Endothelial cell of coronary artery (primary cell): ENCODE results near the gene FAM222B. TPM values are rescaled to one million over a fixed set of nuclear protein-coding genes. Genes with fewer than 3 reads are reported as not detected.

Experiments
- total RNA-seq: library from RNA; depleted of rRNA; stranded (reverse); fragments of >200 nt; gene quantifications from 2 replicates; pipeline ENCODE4 v1.2.3, GENCODE V29; 2014

The FAM222B gene, protein sequence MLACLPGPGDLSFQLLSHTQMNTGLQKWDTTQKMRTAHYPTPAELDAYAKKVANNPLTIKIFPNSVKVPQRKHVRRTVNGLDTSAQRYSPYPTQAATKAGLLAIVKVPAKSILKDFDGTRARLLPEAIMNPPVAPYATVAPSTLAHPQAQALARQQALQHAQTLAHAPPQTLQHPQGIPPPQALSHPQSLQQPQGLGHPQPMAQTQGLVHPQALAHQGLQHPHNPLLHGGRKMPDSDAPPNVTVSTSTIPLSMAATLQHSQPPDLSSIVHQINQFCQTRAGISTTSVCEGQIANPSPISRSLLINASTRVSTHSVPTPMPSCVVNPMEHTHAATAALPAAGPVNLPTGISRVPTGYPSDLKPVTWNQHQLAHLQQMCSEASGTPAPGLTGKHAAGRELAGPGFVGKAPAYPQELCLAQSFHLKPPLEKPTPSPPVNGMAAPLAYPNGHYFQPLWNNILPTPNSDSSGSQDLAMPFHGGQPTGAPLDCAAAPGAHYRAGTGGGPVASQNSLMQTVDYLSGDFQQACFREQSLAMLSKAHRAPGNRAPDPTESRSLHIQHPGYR
- 3.2 and 6.3 TPM in 2 replicates for total RNA-seq

DNA sequence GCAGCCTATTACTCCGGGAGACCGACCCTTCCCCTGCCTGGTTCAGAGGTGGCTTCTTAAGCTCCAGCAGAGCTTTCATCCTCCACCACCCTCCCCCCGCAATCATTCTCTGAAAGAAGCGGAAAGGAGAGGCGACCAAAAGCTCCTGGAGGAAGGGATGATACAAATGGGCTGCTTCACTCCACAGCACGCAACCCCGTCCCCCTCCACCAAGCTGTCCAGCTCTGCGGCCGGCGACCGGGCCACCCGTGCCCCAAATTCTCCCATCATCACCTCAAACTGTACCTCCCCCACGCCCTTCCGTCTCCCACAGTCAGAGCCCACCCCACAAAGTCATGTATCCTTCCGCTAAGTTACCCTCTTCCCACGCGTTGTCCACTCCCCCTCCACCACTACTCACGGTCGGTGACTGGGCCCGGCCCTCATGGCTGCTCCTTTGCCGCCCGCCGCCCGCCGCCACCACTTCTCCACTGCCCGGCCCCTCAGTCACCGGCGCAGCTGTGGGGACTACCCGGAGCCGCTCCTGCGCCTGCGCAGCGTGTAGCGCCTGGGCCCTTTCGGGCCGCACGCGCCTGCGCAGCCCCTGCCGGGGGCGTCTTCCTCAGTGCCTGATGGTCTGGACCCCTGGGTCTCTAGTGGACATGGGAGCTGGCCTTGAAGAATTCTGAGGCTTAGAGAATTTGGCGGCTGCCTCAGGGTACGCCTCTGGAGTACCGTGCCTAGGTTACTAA lies at the start of gene FAM222B:
Gene FAM222B (minus strand): TSS at position 509 of the 731 bp plus-strand sequence. CDS start 76,123 bp downstream, outside the sequence.

DNA sequence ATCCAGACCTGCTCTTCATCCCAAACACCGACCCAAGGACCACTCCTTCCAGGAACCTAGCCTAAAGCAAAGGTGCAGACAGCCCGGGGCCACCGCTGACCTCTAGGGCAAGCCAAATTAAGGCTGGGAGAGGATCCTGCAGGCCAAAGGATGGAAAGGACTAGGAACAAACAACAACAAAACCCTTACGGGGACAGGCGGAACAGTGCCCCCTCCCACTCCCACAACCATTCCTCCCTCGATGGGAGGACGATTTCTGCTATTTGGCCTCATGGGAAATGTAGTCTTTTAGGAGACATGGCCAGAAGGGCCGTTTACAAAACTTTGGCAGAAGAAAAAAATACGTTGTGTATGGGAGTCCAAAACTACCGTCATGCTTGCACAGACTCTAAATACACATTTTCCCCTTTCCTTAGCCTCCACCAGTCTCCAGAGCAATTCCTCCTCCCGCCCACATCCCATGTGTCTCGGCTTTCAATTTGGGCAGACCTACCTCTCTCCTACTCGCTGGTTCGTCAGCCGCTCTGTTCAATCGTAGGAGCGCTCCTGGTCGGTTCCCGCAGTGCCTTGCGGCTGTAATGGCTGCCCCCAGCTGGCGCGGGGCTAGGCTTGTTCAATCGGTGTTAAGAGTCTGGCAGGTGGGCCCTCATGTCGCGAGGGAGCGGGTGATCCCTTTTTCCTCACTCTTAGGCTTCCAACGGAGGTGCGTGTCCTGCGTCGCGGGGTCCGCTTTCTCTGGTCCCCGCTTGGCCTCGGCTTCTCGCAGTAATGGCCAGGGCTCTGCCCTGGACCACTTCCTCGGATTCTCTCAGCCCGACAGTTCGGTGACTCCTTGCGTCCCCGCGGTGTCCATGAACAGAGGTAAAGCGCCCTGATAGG lies 12.1 kb upstream of the FAM222B start, which contains the start of gene ERAL1:
Gene ERAL1 (plus strand): TSS at position 560 of the 879 bp plus-strand sequence. CDS start 19 bp downstream, at position 579.

DNA sequence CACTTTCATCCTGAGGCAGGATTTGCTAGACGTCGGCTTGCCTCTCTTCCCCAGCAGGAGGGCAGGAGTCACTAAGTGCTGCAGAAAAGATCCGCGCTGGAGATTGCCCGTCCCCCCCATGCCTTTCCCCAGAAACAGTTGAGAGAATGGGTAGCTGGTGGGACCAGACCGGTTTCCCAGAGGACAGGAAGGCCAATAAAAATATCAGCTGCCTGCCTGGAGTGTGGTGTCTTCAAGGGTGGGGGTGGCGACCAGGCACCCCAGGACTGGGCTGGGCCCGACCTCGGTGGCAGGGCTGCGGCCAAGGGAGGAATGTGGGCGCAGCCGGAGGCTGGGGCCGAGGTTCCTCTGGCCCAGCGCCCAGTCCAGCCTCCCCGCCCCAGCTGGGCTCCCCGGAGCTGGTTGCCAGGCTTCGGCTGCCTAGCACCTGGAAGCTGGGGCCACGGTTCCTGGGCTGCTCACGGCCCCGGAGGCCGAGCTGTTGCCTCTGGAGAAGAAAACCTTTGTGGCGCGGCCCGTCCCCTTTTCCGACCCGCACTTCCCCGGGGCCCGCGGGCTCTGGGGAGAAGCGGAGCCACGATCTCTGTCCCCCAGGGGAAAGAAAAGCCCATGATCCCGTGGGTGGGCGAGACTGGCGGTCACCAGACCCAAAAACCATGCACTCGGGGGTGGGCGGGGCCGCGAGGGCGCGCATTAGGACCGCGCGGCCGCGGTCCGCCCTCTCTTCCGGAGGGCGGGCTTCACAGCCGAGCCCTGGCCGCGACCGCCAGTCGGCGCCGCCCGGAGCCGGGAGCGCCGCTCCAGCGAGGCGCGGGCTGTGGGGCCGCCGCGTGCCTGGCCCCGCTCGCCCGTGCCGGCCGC lies 99.1 kb downstream of the FAM222B start, which contains the start of gene TRAF4:
Gene TRAF4 (plus strand): TSS at position 769 of the 861 bp plus-strand sequence. CDS start 102 bp downstream, outside the sequence.

DNA sequence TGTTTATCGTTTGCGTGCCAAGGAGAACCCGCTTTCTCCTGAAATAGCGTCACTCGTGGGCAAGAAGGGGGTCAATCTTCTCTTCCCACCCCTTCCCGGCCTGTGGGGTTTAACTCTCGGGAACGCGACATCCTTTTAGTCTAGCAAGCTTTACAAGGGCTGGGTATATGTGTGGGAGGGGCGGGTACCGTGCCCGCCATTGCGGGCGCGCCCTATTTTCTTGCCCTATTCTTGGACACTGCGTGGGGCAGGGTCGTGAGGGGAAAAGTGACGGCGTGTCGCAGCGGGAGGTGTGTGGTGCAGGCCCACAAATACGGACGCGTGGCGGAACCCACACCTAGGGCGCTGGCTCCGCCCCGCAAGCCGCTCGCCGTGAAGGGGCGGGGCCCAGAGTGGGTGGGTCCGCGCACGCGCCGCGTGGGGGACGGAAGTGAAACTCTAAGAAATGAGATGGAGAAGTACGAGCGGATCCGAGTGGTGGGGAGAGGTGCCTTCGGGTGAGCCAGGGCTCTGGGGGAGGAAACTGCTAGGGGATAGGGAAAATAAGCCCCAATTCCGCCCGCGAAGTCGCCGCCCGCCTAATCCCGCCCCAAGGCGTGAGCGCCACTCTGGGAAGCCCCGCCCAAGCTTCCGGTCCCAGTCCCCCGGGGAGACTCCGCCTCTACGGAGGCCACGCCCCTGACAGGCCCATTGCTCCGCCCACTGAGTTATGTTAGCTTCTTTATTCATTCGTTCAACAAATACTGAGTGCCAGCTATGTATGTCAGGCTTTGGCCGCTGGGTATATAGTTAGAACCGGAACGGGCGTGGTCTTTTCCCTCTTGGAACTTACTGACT lies 114.0 kb downstream of the FAM222B start, which contains the start of gene NEK8:
Gene NEK8 (plus strand): TSS at position 425 of the 837 bp plus-strand sequence. CDS start 26 bp downstream, at position 451.

DNA sequence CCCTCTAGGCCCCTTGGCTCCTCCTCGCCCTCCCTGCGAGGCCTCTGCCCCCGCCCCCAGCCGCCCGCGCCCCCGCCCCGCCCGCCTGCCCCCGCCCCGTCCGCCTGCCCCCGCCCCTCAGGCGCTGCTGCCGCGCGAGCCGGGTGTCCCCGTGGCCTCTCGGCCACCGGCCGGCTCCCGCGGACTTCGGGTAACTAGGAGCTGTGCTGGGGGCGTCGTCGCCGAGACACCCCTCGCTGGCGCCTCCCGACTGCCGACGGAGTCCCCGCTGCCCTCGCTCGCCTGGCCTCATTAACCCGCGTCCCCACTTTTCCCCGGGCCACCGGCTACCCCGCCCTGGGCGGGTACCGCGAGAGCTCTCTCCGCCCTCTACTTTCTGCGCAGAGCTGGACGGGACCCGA lies 116.4 kb downstream of the FAM222B start, which contains the start of gene TLCD1:
Gene TLCD1 (minus strand): TSS at position 8 of the 401 bp plus-strand sequence. CDS start 136 bp downstream, outside the sequence.

DNA sequence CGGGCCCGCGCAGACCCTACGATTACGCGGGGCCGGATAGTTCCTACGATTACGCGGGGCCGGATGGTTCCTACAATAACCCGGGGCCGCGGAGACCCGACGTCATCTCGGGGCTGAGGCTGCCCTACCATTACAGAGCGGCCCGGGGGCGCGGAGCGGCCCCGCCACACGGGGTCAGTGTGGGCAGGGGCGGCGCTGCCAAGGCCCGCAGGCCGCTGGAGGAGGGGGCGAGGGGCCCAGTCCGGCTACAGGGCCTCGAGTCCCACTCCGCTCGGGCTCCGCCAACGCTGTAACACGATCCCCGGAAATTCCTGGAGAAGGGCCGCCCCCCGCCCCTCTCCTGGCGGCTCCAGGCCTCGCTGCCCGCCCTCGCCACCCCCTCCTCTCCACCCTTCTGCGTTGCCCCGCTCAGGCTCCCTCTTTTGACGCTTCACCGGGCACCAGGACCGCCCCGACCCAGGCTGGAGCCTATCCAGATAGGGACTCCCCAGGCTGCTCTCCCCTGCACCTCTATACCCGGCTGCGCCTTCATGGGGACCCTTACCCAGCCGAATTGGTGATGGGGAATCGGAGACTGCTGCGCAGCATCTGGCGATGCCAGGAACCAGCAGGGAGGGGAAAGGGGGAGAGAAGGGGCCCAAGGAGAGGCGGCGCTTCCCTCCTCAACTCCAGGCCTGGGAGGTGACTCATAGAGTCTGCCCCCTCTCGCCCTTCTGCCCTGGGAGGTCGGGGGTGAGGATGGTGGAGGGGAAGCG lies 124.8 kb downstream of the FAM222B start, which contains the start of gene RAB34:
Gene RAB34 (minus strand): TSS at position 291 of the 755 bp plus-strand sequence. CDS start 602 bp downstream, outside the sequence.

DNA sequence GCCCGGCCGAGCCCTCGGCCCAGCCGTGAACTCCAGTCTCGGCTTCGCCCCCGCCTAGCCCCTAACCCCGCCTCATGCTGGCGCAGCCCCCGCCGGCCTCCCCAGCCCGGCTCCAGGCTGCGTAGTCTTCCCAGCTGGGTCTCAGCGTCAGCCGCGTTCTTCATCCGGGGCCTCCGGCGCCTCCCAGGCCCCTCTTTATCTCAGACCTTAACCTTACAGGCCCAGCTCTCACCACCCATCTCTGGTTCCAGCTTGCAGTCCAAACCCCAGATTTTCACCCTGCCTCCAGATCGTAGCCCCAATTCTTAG lies 130.9 kb downstream of the FAM222B start, which contains the start of gene PROCA1:
Gene PROCA1 (minus strand): TSS at position 166 of the 309 bp plus-strand sequence. CDS start 228 bp downstream, outside the sequence.

Other genes starting within 250 kb of the FAM222B start
- gene SPAG5, start 243.8 kb downstream of the FAM222B start, total RNA-seq, result 14.8 and 35.4 TPM in 2 replicates
- 4.3 and 5.6 TPM in 2 replicates for gene RSKR, start 228.6 kb downstream of the FAM222B start, total RNA-seq
- 193 and 195 TPM in 2 replicates for gene BLTP2, start 197.6 kb downstream of the FAM222B start, total RNA-seq
- 67.7 and 70.2 TPM in 2 replicates for gene SDF2, start 180.9 kb downstream of the FAM222B start, total RNA-seq
- gene SUPT6H, start 180.6 kb downstream of the FAM222B start, total RNA-seq, result 43.0 and 53.9 TPM in 2 replicates
- 0.81 and 0.94 TPM in 2 replicates for gene PROCA1, start 130.9 kb downstream of the FAM222B start, total RNA-seq
- gene RAB34, start 124.9 kb downstream of the FAM222B start, total RNA-seq, result 47.1 and 74.8 TPM in 2 replicates
- 1,119 and 1,150 TPM in 2 replicates for gene RPL23A, start 122.8 kb downstream of the FAM222B start, total RNA-seq
- gene TLCD1, start 116.6 kb downstream of the FAM222B start, total RNA-seq, result 1.3 and 1.7 TPM in 2 replicates
- gene NEK8, start 114.0 kb downstream of the FAM222B start, total RNA-seq, result 1.1 and 2.4 TPM in 2 replicates
- gene TRAF4, start 98.8 kb downstream of the FAM222B start, total RNA-seq, result 35.3 and 40.6 TPM in 2 replicates
- gene ERAL1, start 12.2 kb upstream of the FAM222B start, total RNA-seq, result 21.7 and 23.3 TPM in 2 replicates
- gene FLOT2, start 54.9 kb upstream of the FAM222B start, total RNA-seq, result 59.1 and 62.1 TPM in 2 replicates
- gene DHRS13, start 60.3 kb upstream of the FAM222B start, total RNA-seq, result 3.1 and 5.2 TPM in 2 replicates
- 8.8 and 16.3 TPM in 2 replicates for gene PHF12, start 108.7 kb upstream of the FAM222B start, total RNA-seq
- not detected in 2 replicates for gene SEZ6, start 163.2 kb upstream of the FAM222B start, total RNA-seq
- 2.0 TPM in 2 replicates for gene PIPOX, start 200.4 kb upstream of the FAM222B start, total RNA-seq